K562 (cell line): Measurements from ENCODE around the gene YPEL3. TPM values are rescaled to one million over a fixed set of nuclear protein-coding genes. Genes with fewer than 3 reads are reported as not detected.

Experiments used
- ARID4B ChIP-seq: sonication (generic); formaldehyde crosslinking; IDR thresholded peaks from 2 replicates; pipeline ENCODE4 v1.8.0; 2022; ENCODE audit warnings: mild to moderate bottlenecking, missing genetic modification reagents
- BMI1 ChIP-seq: fragments of 150-350 bp; IDR thresholded peaks from 2 replicates; pipeline ENCODE4 v1.6.1; 2014; ENCODE audit warnings: low read length
- CC2D1A ChIP-seq: fragments of 450-650 bp; IDR thresholded peaks from 2 replicates; pipeline ENCODE4 v1.6.1; 2017; ENCODE audit warnings: mild to moderate bottlenecking
- E2F1 ChIP-seq: sonication (generic); formaldehyde crosslinking; IDR thresholded peaks from 2 replicates; pipeline ENCODE4 v1.8.1; 2023; ENCODE audit warnings: mild to moderate bottlenecking, missing genetic modification reagents, moderate library complexity
- EWSR1 ChIP-seq: fragments of 450-650 bp; IDR thresholded peaks from 2 replicates; pipeline ENCODE4 v1.6.1; 2018; ENCODE audit warnings: borderline replicate concordance, mild to moderate bottlenecking, low read depth, moderate library complexity; ENCODE audit not compliant: partially characterized antibody
- ID3 ChIP-seq, 2 experiments: fragments of 250-450 bp in 1 of 2; fragments of 450-650 bp in 1 of 2; sonication (Bioruptor Pico) in 1 of 2; IDR thresholded peaks; 2 replicates each; pipeline versions ENCODE4 v1.6.1 to v1.8.0; 2016 to 2021; ENCODE audit warnings: mild to moderate bottlenecking in 2 of 2, moderate library complexity in 2 of 2, missing compliant biosample characterization in 1 of 2, missing genetic modification characterization in 1 of 2
- LCOR ChIP-seq: sonication (generic); formaldehyde crosslinking; IDR thresholded peaks from 2 replicates; pipeline ENCODE4 v1.8.0; 2022; ENCODE audit warnings: mild to moderate bottlenecking, missing genetic modification reagents
- MAFK ChIP-seq: IDR thresholded peaks from 2 replicates; pipeline ENCODE4 v1.6.1; 2011; ENCODE audit warnings: low read length, improper control_type of control experiment
- MNT ChIP-seq, 2 experiments: fragments of 450-650 bp; conservative IDR thresholded peaks; 2 replicates each; pipeline ENCODE4 v1.6.1; 2017; ENCODE audit warnings: mild to moderate bottlenecking in 2 of 2, moderate library complexity in 2 of 2
- NRF1 ChIP-seq, 2 experiments: fragments of 450-650 bp; IDR thresholded peaks in 1 of 2; conservative IDR thresholded peaks in 1 of 2; 2 replicates each; pipeline ENCODE4 v1.6.1; 2014; ENCODE audit warnings: mild to moderate bottlenecking in 2 of 2
- RUNX1 ChIP-seq: sonication (generic); IDR thresholded peaks from 2 replicates; pipeline ENCODE4 v1.6.1; 2016; ENCODE audit warnings: antibody characterized with exemption, low read depth
- ZNF12 ChIP-seq: sonication (generic); formaldehyde crosslinking; IDR thresholded peaks from 2 replicates; pipeline ENCODE4 v1.4.0; 2020; ENCODE audit warnings: mild to moderate bottlenecking, missing genetic modification reagents
- polyA plus RNA-seq, 8 experiments: library from polyadenylated mRNA; depleted of rRNA in 4 of 8; stranded (reverse) in 5 of 8; unstranded in 3 of 8; fragments of >200 nt; fragmentation: Nextera tagmentation in 2 of 8; fragmentation: Illumina TruSeq in 1 of 8; extraction: Ambion mirVana in 2 of 8; extraction: Trizol in 1 of 8; gene quantifications; 2 replicates each; pipeline versions ENCODE4 v1.2.1 to v1.2.3, GENCODE V29; 2011 to 2014; ENCODE audit warnings: inconsistent platforms in 1 of 8, missing spikeins in 1 of 8
- total RNA-seq, 7 experiments: library from RNA; depleted of rRNA in 6 of 7; stranded (reverse); fragments of >200 nt in 6 of 7; fragmentation: Illumina TruSeq in 2 of 7; extraction: Trizol in 2 of 7; gene quantifications; 2 replicates each; pipeline versions ENCODE4 v1.2.1 to v1.2.3, GENCODE V29; 2011 to 2021; ENCODE audit warnings: low replicate concordance in 1 of 7
- TF ChIP-seq, protein P1 (sequence below), 3 experiments: fragments of 200-800 bp in 1 of 3; fragments of 250-450 bp in 1 of 3; fragments of 450-650 bp in 1 of 3; sonication (Bioruptor Pico) in 1 of 3; sonication (Bioruptor generic) in 1 of 3; formaldehyde crosslinking in 1 of 3; IDR thresholded peaks; 2 replicates each; pipeline versions ENCODE4 v1.6.1 to v1.8.0; 2016 to 2022; ENCODE audit warnings: mild to moderate bottlenecking in 2 of 3, missing genetic modification characterization in 2 of 3, missing compliant biosample characterization in 1 of 3, moderate library complexity in 1 of 3

The YPEL3 gene
- total and polyA plus RNA-seq, 9 of the 15 experiments (the other 6 are each of a cell fraction or from before 2014, with no cell fraction given): 0.41 to 15.0 (median 2.9) TPM

DNA sequence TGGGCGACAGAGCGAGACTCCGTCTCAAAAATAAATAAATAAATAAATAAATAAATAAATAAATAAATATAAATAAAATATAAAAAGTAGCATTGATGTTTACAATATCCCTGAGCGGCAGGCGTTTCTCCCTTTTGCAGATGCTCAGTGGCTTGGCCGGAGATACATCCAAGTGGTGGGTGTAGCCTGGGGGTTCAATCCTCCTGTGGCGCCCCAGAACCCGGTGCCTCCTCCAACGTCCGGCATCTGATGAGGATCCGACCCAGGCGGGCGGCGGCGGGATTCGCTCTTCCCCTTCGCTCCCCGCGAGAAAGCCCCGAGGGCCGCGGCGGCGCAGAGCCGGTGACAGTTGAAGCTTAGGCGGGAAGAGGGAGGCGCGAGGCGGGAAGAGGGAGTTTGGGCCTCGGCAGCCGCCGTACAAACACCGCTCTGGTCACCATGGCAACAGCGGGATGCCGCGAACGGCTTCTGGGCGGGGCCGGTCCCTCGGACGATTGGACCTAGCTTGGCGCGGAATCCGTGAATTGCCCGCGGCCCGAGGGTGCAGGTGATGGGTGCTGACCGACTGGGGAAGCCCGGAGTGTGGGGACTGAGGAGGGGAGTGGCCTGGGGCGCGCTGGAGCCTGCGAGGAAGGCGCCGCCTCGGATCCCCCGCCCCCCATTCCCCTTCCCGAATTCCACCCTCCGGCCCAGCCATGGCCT is 43.2 kb downstream of the YPEL3 start (continued):
- TF ChIP-seq ARID4B (peak; percentile 97), ZNF12 (CRISPR knock-in tag) (0 out of 2 replicates have a peak, but pooled peaks have one; percentile 43), CC2D1A (no peak; the same call in 1 of the 2 replicates), BMI1 (peak; percentile 92), MAFK (no peak), ID3 (CRISPR knock-in tag; IDR thresholded peaks at IDR 0.05) (no peak), ID3 (tag; IDR thresholded peaks at IDR 0.05) (peak; percentile 20; the same call in 1 of the 2 replicates), LCOR (CRISPR knock-in tag) (peak; percentile 99), NRF1 (conservative IDR thresholded peaks at IDR 0.05 in 1 of 2, IDR thresholded peaks at IDR 0.05 in 1 of 2) (peak; percentile 80 to 84), EWSR1 (no peak), RUNX1 (0 out of 2 replicates have a peak, but pooled peaks have one; percentile 73), E2F1 (peak; percentile 100), MNT (conservative IDR thresholded peaks at IDR 0.05) (peak; percentile 60 to 88)
- TF ChIP-seq, protein P1, sequence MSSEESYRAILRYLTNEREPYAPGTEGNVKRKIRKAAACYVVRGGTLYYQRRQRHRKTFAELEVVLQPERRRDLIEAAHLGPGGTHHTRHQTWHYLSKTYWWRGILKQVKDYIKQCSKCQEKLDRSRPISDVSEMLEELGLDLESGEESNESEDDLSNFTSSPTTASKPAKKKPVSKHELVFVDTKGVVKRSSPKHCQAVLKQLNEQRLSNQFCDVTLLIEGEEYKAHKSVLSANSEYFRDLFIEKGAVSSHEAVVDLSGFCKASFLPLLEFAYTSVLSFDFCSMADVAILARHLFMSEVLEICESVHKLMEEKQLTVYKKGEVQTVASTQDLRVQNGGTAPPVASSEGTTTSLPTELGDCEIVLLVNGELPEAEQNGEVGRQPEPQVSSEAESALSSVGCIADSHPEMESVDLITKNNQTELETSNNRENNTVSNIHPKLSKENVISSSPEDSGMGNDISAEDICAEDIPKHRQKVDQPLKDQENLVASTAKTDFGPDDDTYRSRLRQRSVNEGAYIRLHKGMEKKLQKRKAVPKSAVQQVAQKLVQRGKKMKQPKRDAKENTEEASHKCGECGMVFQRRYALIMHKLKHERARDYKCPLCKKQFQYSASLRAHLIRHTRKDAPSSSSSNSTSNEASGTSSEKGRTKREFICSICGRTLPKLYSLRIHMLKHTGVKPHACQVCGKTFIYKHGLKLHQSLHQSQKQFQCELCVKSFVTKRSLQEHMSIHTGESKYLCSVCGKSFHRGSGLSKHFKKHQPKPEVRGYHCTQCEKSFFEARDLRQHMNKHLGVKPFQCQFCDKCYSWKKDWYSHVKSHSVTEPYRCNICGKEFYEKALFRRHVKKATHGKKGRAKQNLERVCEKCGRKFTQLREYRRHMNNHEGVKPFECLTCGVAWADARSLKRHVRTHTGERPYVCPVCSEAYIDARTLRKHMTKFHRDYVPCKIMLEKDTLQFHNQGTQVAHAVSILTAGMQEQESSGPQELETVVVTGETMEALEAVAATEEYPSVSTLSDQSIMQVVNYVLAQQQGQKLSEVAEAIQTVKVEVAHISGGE (CRISPR knock-in tag; IDR thresholded peaks at IDR 0.05): peak in 1 of 3 experiments; percentile 49; a peak in 1 of 6 replicates
